ENCODE results near the gene GREB1.

DNA sequence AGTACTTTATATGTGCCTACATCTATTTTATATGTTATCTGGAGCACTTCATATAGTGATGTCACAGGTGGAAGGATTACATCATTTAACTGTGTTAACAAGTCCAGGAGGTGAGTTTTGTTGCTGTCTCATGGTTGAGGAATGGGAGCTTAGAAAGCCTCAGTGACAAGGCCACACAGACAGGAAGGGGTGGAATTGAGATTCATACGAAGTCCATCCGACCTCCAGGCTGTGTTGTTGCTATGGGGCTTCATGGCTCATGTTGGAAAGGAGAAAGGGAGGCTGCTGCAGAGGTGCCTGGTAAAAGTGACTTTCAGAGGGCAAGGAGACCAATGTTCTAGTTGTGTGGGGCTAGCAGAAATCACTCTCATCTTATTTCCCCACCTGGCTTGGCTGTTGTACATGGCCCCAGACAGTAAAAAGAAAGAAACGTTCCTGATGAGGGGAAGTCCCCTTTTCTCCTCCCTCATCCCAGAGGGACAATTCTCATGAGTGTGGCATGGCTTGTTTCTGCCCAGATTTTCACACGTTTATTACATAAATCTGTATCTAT lies 31.0 kb upstream of the GREB1 start:
- TF ChIP-seq, protein P1, sequence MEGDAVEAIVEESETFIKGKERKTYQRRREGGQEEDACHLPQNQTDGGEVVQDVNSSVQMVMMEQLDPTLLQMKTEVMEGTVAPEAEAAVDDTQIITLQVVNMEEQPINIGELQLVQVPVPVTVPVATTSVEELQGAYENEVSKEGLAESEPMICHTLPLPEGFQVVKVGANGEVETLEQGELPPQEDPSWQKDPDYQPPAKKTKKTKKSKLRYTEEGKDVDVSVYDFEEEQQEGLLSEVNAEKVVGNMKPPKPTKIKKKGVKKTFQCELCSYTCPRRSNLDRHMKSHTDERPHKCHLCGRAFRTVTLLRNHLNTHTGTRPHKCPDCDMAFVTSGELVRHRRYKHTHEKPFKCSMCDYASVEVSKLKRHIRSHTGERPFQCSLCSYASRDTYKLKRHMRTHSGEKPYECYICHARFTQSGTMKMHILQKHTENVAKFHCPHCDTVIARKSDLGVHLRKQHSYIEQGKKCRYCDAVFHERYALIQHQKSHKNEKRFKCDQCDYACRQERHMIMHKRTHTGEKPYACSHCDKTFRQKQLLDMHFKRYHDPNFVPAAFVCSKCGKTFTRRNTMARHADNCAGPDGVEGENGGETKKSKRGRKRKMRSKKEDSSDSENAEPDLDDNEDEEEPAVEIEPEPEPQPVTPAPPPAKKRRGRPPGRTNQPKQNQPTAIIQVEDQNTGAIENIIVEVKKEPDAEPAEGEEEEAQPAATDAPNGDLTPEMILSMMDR (conservative IDR thresholded peaks at IDR 0.05; ENCODE audit: low read depth, low read length): no peak
- TF ChIP-seq POLR2A (IDR thresholded peaks at IDR 0.05; ENCODE audit: low read depth, low read length) (no peak), MXI1 (IDR thresholded peaks at IDR 0.05; ENCODE audit: borderline replicate concordance, low read depth, low read length) (no peak), CEBPB (IDR thresholded peaks at IDR 0.05; ENCODE audit: low read depth, low read length) (no peak), RFX5 (IDR thresholded peaks at IDR 0.05; ENCODE audit: low read depth, low read length) (no peak)

Measured in IMR-90 (cell line).